ENCODE results near the gene TAF11L2. TPM values are rescaled to one million over a fixed set of nuclear protein-coding genes. Genes with fewer than 3 reads are reported as not detected.

Gene TAF11L2
- not detected in 2 replicates for total RNA-seq

GRCh38 chr5:17497931-17498330 lies at the start of gene TAF11L2:
Gene TAF11L2, plus strand, starts transcription at chr5:17498231.

GRCh38 chr5:17518067-17518466 lies 20.0 kb downstream of the TAF11L2 start, which contains the start of gene TAF11L3:
Gene TAF11L3, plus strand, starts transcription at chr5:17518367.

GRCh38 chr5:17521501-17521900 lies 23.5 kb downstream of the TAF11L2 start, which contains the start of gene TAF11L4:
Gene TAF11L4, plus strand, starts transcription at chr5:17521801.

GRCh38 chr5:17524935-17525334 lies 26.9 kb downstream of the TAF11L2 start, which contains the start of gene TAF11L5:
Gene TAF11L5, plus strand, starts transcription at chr5:17525235.

GRCh38 chr5:17528369-17528768 lies 30.3 kb downstream of the TAF11L2 start, which contains the start of gene TAF11L6:
Gene TAF11L6, plus strand, starts transcription at chr5:17528669.

Other genes starting within 250 kb of the TAF11L2 start
- gene TAF11L3, start 20.1 kb downstream of the TAF11L2 start, total RNA-seq, result not detected in 2 replicates
- not detected in 2 replicates for gene TAF11L4, start 23.6 kb downstream of the TAF11L2 start, total RNA-seq
- not detected in 2 replicates for gene TAF11L5, start 27.0 kb downstream of the TAF11L2 start, total RNA-seq
- not detected in 2 replicates for gene TAF11L6, start 30.4 kb downstream of the TAF11L2 start, total RNA-seq
- gene TAF11L7, start 87.5 kb downstream of the TAF11L2 start, total RNA-seq, result not detected in 2 replicates
- not detected in 2 replicates for gene TAF11L8, start 92.7 kb downstream of the TAF11L2 start, total RNA-seq
- gene TAF11L9, start 96.2 kb downstream of the TAF11L2 start, total RNA-seq, result not detected in 2 replicates
- gene TAF11L10, start 99.6 kb downstream of the TAF11L2 start, total RNA-seq, result not detected in 2 replicates
- not detected in 2 replicates for gene TAF11L11, start 106.0 kb downstream of the TAF11L2 start, total RNA-seq
- not detected in 2 replicates for gene TAF11L12, start 112.2 kb downstream of the TAF11L2 start, total RNA-seq
- not detected in 2 replicates for gene TAF11L13, start 133.9 kb downstream of the TAF11L2 start, total RNA-seq
- gene TAF11L14, start 136.2 kb downstream of the TAF11L2 start, total RNA-seq, result not detected in 2 replicates

Measured in cardiac ventricle fibroblast (primary cell).